NCI-H1092 treated with DMSO at 0.1 percent for 48 hours (cell line): ENCODE results near the gene ELMO2.

ENCODE experiments used
- DNase-seq: peaks from one replicate; lab custom pipeline; 2025; lab: John Stamatoyannopoulos, UW

ELMO2 gene

GRCh38 chr20:46352370-46352938 lies 54.0 kb downstream of the ELMO2 start:
- DNase-seq: no peak

- DNase-seq: no peak
These were observed 54.9 kb downstream of the ELMO2 start for GRCh38 chr20:46351357-46352058.

GRCh38 chr20:46350986-46351267 lies 55.5 kb downstream of the ELMO2 start:
- DNase-seq: no peak

- no peak for DNase-seq
These were observed 56.0 kb downstream of the ELMO2 start for GRCh38 chr20:46350201-46350985.

- DNase-seq: peak; percentile 19
These were observed 56.7 kb downstream of the ELMO2 start for GRCh38 chr20:46349742-46350056.

GRCh38 chr20:46349035-46349741 lies 57.2 kb downstream of the ELMO2 start:
- no peak for DNase-seq

GRCh38 chr20:46347841-46348803 lies 58.3 kb downstream of the ELMO2 start:
- DNase-seq: no peak

GRCh38 chr20:46346770-46347169 lies 59.6 kb downstream of the ELMO2 start:
- no peak for DNase-seq

GRCh38 chr20:46344488-46345162 lies 61.8 kb downstream of the ELMO2 start:
- no peak for DNase-seq

- DNase-seq: no peak
These were observed 62.4 kb downstream of the ELMO2 start for GRCh38 chr20:46343975-46344357.

GRCh38 chr20:46343348-46343974 lies 63.0 kb downstream of the ELMO2 start:
- no peak for DNase-seq

GRCh38 chr20:46342451-46343347 lies 63.7 kb downstream of the ELMO2 start:
- DNase-seq: no peak

GRCh38 chr20:46342010-46342378 lies 64.4 kb downstream of the ELMO2 start:
- DNase-seq: no peak

GRCh38 chr20:46341074-46342009 lies 65.1 kb downstream of the ELMO2 start:
- no peak for DNase-seq

GRCh38 chr20:46339037-46339436 lies 67.4 kb downstream of the ELMO2 start:
- no peak for DNase-seq

GRCh38 chr20:46336735-46337134 lies 69.7 kb downstream of the ELMO2 start:
- DNase-seq: no peak

GRCh38 chr20:46334303-46334904 lies 72.0 kb downstream of the ELMO2 start:
- DNase-seq: no peak
